ENCODE data around the gene MUC4.
"Not testable (repeated sequence)": the region's sequence is repeated elsewhere in the genome, so short reads cannot be mapped to it uniquely, and the experiment has no call there.

The MUC4 gene

DNA sequence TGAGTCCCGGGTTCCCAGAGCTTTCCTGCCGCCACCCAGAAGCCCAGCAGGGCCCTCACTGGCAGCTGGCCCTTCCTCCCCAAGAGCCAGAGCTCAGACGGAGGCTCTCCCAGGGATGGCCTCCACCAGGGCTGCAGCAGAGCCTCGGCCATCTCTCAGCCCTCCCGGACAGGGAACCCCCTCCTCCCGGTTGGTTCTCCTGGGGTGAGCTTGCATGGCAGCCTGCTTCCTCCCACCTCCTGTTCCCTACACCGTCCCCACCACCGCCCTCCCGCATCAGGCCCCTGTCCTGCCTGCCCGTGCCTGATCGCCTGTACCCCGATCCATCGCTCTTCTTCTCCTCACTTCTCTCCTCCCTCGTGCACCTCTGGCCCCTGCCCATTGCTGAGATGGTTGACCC, 24.1 kb upstream of the MUC4 start:
- DNase-seq (ENCODE audit: low spot score), result no peak

DNA sequence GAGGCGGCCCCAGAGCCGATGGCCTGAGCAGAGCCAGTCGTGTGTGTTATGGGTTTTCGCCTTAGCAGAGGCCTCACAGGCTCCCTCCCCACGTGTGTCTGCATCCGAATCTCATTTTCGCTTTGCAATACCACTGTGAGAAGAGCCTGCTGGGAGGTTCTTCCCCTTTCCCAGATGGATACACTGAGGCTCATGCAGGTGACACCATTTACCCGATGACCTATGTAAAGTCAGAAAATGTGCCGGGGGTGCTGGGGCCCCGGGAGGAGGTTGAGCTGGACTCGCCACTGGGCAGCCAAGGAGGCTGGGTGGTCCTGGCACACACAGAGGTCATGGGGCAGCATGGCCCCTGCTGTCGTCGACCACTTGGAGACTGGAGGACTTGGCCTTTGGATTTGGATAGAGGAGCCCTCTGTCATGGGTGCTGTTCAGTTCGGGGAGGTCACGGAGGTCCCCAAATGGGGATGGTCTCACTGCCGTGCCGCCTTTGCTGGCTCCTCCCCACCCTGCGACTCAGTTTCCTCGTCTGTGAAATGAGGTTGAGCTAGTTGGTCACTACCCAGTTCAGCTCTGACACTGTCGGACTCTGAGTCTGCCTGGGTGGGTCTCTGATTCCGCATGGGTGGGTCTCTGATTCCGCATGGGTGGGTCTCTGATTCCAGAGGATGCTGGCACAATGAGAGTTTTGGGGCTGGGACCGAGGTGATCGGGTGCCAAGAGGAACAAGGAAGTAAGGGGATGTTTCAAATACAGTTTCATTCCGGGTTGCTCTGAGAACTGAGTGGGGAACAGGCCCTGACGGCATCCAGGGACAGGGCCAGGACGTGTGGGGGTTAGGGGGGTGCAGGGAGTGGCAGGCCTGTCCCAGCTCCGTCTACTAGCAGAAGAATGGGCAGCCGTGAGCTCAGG, 23.2 kb upstream of the MUC4 start:
- no peak for DNase-seq (ENCODE audit: low spot score)

DNA sequence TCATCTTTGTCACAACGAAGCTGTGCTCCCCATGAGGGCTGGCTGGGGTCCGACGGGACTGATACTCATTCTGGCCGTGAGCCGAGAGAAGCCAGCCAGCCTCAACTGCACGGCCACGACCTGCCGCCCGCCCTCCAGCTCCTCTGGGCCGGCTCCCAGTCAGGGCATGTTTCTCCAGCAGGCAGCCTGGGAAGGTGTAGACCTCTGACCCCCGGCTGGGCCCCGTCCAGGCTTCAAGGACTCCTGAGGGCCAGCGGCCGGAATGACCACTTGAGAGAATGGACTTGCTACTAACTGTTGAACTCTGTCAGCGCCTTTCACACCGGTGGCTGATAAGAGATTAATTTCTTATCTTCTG, 18.1 kb upstream of the MUC4 start:
- DNase-seq (ENCODE audit: low spot score), result no peak

DNA sequence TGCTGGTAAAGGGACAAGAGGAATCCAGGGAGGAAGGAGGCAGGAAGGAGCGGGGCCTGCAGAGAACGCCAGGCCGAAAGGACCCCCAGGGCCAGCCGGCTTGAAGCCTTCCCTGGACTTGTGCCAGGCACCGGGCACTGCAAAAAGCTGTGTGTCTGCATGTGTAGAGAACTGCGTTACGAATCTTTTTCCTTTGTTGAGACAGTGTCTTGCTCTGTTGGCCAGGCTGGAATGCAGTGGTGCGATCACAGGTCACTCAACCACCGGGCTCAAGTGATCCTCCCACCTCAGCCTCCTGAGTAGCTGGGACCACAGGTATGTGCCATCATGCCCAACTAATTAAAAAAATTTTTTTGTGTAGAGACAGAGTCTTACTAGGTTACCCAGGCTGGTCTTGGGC, 17.0 kb upstream of the MUC4 start:
- DNase-seq (ENCODE audit: low spot score), result peak; percentile 18

DNA sequence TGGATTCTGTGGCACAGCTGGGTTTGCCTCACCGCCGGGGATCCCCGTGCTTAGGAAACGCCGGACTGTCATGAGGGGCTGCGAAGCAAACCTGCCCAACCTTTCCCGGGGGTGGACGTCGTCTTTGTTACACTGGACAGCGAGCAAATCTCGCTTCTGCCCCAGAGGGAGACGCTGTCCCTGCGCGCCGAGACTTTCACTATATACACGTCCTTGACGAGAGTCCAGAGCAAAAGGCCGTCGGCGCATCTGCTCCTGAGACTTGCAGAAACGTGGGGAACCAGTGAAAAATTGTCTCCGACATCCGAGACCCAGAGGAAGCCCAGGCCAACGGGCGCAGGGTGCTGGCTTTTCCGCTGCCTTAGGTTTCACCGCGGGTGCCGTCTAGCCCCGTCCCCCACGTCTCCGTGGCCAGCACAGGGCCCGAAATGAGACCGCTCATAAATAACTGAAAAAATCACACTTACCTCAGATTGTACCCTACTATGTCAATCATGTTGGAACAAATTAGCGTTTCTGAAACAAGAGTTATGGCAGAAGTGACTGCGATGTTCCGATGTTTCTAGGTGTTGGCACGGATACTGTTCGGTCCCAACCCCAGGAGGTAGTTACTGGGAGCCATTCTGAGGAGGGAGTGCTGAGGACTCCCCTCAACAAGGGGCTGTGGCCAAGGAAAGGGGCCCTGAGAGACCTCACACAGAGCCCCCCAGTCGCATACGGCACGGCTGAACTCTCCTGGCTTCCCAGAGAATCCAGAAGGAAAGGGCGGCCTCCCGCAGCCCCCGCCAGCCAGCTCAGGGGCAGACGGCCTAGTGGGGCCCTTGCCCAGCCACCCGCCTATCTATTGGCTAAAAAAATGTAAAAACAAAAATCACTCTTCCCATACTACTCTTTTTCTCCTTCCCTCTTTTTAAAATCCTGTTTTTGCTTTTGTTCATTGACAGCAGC, 14.4 kb upstream of the MUC4 start:
- DNase-seq (ENCODE audit: low spot score), result no peak

DNA sequence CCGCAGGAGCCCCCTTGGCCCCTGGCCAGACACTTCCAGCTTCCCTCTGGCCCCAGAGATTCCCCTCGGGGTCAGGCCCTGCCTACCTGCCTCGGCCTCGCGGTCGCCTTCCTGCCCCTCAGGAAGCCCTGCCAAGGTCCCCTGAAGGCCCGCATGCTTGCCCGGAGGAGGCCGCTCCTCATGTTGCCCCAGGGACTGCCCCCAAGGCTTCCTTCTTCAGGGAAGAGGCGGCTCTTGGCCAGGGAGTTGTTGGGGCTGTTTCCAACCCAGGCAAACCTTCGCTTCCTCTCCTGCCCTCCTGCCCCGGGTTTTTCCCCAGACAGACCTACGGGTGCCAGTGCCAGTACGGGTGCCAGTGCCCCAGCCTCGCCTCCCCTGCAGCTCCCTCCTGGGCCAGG, 13.5 kb upstream of the MUC4 start:
- no peak for DNase-seq (ENCODE audit: low spot score)

DNA sequence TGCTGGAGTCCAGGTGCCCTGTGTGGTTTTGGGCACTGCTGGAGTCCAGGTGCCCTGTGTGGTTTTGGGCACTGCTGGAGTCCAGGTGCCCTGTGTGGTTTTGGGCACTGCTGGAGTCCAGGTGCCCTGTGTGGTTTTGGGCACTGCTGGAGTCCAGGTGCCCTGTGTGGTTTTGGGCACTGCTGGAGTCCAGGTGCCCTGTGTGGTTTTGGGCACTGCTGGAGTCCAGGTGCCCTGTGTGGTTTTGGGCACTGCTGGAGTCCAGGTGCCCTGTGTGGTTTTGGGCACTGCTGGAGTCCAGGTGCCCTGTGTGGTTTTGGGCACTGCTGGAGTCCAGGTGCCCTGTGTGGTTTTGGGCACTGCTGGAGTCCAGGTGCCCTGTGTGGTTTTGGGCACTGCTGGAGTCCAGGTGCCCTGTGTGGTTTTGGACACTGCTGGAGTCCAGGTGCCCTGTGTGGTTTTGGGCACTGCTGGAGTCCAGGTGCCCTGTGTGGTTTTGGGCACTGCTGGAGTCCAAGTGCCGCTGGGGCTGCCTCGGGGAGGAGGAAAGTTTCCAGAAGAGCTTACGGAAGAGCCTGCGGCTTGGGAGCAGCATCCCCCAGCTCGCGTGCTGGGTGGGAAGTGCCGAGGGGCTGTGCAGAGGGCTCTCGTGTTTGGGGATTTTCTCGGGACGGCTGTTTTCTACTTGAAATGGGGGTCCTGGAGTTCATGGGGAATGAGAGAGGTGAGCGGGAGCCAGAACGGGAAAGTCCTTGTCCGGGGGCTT, 12.9 kb upstream of the MUC4 start:
- not testable (repeated sequence) for DNase-seq (ENCODE audit: low spot score)

DNA sequence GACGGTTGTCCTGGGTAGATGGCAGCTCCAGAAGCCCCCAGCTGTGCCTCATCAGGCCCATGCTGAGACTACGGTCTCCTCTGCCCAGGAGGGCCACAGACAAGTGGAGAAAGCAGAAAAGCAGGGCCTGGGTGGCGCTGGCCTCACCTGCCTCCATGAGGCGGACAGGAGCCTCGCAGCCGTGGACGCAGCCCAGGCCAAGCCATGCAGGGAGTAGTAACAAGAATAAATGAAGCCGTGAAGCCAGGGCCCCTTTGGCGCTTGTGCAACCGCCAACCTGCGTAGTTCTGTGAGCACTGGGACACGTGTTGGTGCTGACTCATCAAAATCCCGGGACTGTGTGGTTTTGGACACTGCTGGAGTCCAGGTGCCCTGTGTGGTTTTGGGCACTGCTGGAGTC, 12.3 kb upstream of the MUC4 start:
- DNase-seq (ENCODE audit: low spot score), result peak; percentile 36

DNA sequence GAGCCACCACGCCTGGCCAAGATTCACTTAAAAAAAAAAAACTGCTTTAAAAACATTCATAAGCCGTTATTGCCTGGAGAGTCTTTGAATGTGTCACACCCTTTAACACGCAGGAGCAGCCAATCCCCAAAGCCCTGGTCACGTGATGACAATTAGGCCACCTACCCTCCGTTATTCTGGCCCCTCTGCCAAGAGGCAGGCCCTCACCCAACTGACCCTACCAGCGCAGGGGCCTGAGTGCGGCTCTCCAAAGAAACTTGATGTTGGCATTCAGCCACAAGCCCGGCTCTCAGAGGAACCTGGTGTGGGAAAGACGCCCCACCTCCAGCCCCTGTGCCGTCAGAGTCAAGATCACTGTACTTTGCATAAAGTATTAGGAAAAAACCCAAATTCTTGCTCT, 11.6 kb upstream of the MUC4 start:
- no peak for DNase-seq (ENCODE audit: low spot score)

DNA sequence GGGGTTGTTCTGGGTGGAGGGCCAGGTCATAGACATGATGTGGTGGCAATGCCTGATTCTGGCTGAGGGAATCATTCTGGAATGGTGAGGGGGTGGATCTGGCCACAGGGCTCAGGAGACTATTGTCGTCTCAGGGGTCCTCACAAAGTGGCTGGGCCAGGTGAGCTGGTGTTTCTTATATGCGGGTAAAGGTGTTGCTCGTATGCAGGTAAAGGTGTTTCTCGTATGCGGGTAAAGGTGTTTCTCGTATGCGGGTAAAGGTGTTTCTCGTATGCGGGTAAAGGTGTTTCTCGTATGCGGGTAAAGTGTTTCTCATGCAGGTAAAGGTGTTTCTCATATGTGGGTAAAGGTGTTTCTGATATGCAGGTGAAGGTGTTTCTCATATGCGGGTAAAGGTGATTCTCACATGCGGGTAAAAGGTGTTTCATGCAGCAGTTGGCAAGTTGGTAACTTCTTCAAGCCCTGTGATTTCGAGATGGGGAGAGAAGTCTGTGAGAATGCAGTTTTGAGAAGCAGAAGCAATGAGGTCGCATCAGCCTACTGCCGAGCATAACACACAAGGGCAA, 10.5 kb upstream of the MUC4 start:
- DNase-seq (ENCODE audit: low spot score), result no peak

DNA sequence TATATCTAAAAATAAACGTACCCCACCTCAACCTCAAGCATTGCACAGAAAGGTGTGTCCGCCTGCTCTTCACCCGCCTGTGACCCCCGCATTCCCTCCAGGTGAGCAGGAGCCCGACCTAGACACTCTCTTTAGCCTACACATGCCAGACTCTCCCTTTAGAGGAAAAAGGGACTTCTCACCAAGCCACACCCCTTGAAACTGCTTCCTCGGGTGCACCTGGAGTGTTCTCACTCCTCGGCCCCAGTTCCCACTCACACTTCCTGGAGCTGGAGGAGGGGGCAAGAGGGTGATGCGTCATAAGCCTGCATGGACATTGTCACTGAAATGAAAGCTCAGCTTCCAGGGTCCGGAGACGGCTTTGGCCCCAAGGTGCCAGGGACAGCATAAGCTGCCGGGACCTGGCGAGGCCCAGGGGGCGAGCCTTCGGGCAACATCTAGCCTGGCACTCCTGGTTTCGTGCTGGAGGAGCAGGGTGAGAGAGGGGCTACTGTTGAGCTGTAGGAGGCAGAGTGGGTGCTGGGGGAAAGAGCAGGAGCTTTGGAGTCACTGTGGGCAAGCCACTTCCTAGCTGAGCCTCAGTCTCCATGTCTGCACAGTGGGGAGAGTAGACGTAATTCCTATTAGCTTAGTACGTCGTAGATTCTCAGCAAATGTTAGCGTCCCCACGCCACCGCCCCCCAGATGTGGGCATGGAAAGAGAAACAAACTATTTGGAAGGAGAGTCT, 9.8 kb upstream of the MUC4 start:
- peak; percentile 50 for DNase-seq (ENCODE audit: low spot score)

DNA sequence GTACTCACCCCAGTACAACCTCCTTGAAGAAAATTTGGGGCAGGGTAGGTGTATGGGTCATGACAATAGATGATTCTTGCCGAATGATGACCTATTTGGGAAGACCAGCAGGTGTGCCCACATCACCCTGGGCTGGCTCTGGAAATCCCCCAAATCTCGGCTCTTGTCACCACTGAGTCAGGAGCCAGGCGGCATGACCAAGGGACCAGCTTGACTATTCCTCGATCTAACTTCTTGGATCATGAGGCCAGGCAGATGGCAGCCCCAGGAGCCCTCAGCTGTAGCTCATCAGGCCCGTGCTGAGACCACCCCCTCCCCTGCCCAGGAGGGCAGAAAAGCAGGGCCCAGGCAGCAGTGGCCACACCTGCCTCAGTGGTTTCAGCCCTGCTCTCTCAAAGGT, 9.2 kb upstream of the MUC4 start:
- peak; percentile 21 for DNase-seq (ENCODE audit: low spot score)

DNA sequence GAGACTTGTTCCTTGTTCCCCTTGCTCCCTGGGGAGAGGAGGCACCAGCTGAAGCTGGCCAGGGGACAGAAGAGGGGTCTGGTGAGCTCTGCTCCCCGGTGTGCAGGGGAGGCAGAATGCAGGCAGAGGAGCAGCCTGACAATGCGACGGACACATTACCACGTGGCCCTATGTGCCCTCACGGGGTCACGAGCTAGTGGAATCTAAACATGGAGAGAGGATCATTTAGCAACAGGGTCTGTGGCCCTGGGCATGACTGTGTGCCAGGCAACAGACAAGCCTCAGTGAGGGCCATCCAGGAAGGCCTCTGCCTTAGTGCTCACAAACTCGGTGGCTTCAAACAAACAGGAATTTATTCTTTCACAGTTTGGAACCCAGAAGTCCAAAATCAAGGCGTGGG, 8.5 kb upstream of the MUC4 start:
- no peak for DNase-seq (ENCODE audit: low spot score)

DNA sequence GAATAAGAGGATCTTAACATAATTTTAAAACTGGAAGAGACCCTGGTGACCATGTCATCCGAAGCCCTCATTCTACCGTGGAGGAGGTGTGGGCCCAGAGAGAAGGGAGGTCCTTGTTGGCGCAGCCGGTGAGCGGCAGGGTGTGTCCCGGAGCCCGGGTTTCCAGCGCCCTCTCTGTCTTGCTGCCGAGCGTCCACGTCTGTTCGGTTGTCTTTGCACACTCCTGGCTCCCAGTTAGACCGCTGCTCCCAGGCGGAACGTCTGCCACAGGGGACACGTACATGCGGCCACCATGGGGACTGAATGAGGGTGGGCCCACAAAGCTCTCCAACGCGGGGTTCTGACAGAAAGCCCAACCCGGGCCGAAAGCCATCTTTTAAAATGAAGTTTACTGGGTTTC, 6.6 kb upstream of the MUC4 start:
- DNase-seq (ENCODE audit: low spot score), result no peak

DNA sequence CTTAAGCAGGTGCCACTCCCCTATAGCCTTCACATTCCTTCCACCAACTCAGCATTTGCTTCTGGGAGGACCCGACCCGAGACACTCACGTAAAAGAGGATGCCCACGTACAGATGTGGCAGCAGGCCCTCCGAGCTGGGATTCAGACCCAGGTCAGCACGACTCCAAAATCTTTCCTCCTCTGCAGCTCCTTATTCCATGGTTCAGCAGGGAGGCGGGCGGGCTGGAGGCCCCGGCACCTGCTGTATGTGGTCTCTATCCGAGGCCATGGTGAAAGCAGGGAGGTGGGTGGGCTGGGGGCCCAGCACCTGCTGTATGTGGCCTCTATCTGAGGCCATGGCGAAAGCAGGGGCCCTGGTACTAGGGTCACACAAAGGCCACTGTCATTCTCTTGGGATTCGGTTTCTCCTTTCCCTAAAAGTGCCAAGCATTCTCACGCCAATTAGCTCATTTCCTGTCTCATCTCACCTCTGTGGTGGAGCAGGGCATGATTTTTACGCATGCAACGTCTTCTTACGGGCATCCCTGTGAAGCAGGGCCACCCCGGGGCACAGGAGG, 5.9 kb upstream of the MUC4 start:
- DNase-seq (ENCODE audit: low spot score), result no peak

DNA sequence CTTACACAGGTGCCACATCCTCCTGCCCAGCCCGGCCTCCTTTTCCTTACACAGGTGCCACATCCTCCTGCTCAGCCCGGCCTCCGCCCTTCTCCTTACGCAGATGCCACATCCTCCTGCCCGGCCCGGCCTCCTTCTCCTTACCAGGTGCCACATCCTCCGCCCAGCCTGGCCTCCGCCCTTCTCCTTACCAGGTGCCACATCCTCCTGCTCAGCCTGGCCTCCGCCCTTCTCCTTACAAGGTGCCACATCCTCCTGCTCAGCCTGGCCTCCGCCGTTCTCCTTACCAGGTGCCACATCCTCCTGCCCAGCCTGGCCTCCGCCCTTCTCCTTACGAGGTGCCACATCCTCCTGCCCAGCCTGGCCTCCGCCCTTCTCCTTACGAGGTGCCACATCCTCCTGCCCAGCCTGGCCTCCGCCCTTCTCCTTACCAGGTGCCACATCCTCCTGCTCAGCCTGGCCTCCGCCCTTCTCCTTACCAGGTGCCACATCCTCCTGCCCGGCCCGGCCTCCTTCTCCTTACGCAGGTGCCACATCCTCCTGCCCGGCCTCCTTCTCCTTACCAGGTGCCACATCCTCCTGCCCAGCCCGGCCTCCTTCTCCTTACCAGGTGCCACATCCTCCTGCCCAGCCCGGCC, 4.7 kb upstream of the MUC4 start:
- not testable (repeated sequence) for DNase-seq (ENCODE audit: low spot score)

DNA sequence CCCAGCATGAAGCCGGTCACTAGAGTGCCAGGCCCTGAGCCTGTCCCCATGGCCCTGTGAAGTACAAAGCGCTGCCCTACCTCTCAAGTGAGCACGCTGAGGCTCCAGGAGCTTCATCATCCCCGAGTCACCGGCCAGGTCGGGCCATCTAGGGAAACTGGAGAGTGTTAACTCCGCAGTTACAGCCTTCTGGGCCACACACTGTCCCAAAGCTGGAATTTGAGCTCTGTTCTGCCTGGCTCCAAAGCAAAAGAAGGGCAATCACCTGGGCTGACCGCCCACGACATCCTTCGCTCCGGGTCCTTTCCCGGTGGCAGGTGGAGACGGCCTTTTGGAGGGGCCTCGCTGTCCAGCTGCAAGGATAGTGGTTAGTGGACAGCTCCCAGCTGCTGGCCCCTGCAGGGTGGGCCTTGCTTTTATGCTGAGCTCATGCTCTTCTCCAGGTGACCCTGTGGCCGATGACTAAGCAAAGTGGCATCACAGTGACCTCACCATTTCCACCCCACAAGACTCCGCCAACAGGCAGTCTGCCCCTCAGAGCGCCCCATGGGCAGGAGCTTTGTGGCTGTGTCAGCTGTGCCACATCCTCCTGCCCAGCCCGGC, 3.5 kb upstream of the MUC4 start:
- DNase-seq (ENCODE audit: low spot score), result peak; percentile 87

DNA sequence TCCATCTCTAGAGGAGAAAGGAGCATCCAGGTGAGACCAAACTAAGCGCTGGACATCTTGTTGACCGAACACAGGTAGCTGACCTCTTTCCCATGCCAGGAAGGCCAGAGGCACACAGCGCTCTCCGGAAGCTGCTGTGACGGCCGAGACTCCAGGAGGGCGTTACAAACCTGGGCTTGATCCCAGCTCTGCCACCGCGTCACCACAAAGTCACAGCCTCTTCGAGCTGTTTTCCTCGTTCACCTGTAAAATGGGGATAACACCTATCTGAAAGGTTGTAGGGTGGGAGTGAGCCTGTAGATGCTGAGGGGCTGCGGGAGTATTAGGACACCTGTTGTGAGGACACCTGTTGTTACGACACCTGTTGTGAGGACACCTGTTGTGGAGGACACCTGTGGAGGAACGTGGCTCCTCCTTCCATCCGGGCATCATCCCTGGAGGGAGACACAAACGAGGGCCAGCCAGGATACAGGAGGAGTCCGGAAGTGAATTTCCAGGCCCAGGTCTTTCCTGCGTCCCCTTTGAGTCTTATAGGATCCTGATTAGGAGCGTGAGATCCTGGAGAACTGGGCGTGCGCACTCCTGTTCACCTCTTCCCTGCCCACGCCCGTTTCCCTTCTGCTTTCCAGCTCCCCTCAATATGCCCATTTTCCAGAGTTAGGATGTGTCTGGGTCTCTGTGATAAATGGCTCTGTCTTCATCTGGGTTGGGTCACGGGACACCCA, 2.3 kb upstream of the MUC4 start:
- DNase-seq (ENCODE audit: low spot score), result no peak

DNA sequence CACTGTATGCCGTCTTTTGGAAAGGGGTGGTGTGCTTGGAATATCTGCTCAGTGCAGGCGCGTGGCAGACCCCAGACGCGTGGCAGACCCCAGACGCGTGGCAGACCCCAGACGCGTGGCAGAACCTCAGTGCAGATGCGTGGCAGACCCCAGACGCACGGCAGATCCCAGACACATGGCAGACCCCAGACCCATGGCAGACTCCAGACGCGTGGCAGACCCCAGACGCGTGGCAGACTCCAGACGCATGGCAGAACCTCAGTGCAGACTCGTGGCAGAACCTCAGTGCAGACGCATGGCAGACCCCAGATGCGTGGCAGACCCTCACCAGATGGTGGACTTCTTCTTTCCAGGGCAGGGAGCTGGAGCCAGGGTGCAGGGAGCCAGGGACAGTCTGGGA, 637 bp upstream of the MUC4 start:
- DNase-seq (ENCODE audit: low spot score), result no peak

Data from kidney tubule cell (primary cell).